AG09309 (cell line): ENCODE results near the gene SPDYC.
A peak's percentile ranks its signal among the peaks of the same experiment; 100 is the strongest.

Experiments
- DNase-seq: peaks from one replicate; pipeline ENCODE4 v3.0.0-alpha.2; 2010; ENCODE audit warnings: low read depth
- H3K4me3 ChIP-seq: 2 replicates; pipeline ENCODE4 v1.5.1; 2011; ENCODE audit warnings: mild to moderate bottlenecking, low read depth, low read length, moderate library complexity; ENCODE audit not compliant: control insufficient read depth
- TF ChIP-seq, protein P1 (sequence below): IDR thresholded peaks from 2 replicates; pipeline ENCODE4 v1.5.1; 2011; ENCODE audit warnings: mild to moderate bottlenecking, low read depth, low read length, inconsistent platforms; ENCODE audit not compliant: insufficient read depth, control insufficient read depth; ENCODE audit errors: missing control alignments

SPDYC gene, protein sequence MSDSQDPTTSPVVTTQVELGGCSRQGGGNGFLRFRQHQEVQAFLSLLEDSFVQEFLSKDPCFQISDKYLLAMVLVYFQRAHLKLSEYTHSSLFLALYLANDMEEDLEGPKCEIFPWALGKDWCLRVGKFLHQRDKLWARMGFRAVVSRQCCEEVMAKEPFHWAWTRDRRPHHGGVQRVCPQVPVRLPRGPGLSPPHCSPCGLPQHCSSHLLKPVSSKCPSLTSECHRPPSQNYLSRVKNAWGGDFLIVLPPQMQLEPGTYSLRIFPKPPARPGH

DNA sequence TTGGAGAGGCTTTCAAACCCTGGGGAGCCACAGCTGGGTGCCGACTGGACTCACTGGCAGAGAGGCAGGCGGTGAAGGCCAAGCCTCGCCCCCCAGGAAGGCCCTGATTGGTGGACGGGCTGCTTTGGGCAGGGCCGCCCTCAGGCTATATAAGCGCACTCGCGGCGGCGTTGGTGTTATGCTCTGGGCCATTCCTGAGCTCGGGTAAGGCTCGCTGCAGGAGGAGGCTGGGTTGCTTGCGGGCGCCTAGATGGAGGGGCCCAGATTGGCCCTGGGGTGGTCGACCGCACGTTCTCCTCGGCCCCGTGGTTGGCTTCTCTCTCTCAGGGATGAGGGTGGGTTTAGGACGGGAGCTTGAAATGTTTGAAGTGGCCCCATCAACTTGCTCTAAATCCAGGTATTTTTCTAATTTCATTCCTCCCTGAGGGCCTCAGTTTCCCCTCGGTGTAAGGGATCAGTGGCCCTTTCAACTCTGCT lies at the start of gene SPDYC:
TSS of gene SPDYC (plus strand) at position 176 of the 477 bp plus-strand sequence. CDS start 1,125 bp downstream, outside the sequence.
- no peak for DNase-seq
- H3K4me3 ChIP-seq: no peak within 1 kb of the TSS
- TF ChIP-seq, protein P1, sequence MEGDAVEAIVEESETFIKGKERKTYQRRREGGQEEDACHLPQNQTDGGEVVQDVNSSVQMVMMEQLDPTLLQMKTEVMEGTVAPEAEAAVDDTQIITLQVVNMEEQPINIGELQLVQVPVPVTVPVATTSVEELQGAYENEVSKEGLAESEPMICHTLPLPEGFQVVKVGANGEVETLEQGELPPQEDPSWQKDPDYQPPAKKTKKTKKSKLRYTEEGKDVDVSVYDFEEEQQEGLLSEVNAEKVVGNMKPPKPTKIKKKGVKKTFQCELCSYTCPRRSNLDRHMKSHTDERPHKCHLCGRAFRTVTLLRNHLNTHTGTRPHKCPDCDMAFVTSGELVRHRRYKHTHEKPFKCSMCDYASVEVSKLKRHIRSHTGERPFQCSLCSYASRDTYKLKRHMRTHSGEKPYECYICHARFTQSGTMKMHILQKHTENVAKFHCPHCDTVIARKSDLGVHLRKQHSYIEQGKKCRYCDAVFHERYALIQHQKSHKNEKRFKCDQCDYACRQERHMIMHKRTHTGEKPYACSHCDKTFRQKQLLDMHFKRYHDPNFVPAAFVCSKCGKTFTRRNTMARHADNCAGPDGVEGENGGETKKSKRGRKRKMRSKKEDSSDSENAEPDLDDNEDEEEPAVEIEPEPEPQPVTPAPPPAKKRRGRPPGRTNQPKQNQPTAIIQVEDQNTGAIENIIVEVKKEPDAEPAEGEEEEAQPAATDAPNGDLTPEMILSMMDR: no peak

DNA sequence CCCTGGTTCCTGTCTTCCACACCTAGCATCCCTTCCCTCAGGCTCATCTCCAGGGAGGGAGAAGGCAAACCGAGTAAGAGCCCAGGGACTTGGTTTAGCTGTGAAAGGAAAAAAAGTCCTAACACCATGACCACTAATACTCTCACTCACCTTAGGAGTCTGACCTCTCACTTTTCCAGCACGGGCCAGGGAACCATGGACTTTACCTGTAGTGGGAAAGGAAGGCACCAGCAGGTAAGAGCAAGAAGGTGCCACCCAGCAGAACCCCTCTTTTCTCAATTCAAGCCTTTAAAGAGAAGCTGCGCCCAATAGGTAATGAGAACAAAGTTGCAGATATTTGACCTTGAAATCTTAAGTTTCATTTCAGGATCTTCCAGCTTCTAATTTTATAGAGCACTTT lies 49.2 kb upstream of the SPDYC start:
- H3K4me3 ChIP-seq: peak overlapping the region; percentile 99
- TF ChIP-seq, protein P1: no peak
- no peak for DNase-seq

DNA sequence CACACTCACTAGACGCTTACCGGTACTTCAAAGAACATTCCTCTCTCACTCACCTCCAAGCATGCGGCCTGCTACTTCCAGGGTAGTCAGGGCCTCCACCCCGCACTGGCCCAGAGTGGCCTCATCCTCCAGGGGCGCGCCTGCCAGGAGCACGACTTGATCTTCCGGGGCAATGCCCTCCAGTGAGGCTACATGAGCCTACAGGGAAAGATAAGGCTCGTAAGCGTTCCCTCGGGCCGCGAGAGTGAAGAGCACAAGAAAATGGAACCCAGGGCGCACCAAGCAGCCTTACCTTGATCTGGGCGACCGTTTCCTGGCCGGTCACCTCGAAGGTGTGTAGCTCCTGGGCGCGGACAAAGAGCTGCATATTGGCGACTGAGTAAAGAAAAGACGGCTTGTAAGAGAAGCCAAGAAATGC lies 48.6 kb upstream of the SPDYC start:
- TF ChIP-seq, protein P1: no peak

DNA sequence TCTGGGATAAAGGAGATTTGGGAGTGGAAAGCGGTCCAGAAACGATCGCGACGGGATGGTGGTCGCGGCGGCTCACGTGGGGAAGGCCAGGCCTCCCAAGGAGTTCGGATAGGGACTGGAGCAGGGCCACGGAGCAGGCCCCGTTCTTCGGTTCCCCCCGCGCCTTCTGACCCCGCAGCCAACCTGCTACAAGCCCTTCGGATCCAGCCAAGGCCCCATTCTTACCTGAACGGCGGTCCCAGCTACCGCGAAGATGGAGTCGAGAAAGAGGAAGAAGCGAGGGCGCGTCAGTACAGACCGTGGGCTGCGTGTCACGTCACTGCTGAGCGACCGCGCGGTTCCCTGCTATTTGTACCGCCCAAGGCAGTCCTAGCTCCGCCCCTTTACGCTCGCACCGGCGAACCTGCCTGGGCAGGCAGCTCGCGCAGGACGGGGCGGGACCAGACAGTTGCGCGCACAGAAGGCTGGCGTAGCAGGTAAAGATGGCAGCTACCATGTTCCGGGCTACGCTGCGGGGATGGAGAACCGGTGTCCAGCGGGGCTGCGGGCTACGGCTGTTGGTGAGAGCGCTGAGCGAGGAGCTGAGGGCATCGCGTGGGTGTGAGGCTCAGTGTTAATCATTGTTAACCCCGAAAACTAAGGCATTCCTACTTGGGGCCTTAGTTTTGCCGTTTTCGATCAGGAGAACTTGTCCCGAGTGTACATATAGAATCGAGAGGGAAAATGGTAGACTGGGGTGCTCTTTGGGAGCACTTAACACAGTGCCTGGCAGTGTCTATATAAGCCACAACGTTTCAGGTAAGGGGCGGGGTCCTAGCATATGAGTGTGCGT lies 48.0 kb upstream of the SPDYC start, which contains the start of the genes FAU and MRPL49:
TSS of gene FAU (minus strand) at position 270 of the 832 bp plus-strand sequence. CDS start 321 bp downstream, outside the sequence.
TSS of gene MRPL49 (plus strand) at position 457 of the 832 bp plus-strand sequence. CDS start at position 483, 26 bp downstream.
- peak within 1 kb of the TSS; percentile 99 for H3K4me3 ChIP-seq
- DNase-seq: peak; percentile 82
- TF ChIP-seq, protein P1: no peak

More for the DNA sequence above, 48.6 kb upstream of the SPDYC start:
- H3K4me3 ChIP-seq: peak overlapping the region; percentile 99
- no peak for DNase-seq

DNA sequence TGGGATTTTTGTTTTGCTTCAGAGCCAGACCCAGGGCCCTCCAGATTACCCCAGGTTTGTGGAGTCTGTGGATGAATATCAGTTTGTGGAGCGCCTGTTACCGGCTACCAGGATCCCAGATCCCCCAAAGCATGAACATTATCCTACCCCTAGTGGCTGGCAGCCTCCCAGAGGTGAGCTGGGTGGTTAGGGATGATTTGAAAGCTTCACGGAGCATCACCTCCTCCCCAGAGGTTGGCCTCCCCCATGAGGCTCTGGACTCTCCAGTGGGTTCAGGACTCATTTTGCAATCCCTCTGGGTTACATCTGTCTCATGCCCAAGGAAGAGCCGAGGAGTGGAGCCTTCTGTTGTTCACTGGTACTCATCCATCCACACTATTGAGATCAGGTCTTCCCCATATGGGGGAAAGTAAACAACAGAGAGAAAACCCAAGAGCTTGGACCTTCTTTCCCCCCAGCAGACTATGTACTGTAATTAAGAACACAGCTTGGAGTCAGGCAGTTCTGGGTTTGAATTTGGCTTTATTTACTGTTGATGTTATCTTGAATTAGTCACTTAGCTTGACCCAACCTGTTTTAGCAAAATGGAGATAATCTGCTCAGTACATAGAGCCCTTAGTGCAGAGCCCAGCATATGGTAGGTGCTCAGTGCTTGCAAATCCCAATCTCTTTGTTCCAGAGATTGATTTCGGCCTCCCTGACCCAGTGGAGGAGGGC lies 45.4 kb upstream of the SPDYC start:
- DNase-seq: no peak
- TF ChIP-seq, protein P1: no peak
- no peak overlapping the region for H3K4me3 ChIP-seq
